GM12891 (cell line): ENCODE results near the gene SCARB1.

Experiments used
- DNase-seq: peaks from one replicate; pipeline ENCODE4 v3.0.0; 2011; ENCODE audit warnings: low spot score; ENCODE audit not compliant: insufficient read length
- FAIRE-seq: peaks from 2 replicates; lab custom pipeline; 2011; peaks lifted over from hg19 to GRCh38; lab: Jason Lieb, UNC
- PAX5 ChIP-seq: IDR thresholded peaks from 2 replicates; pipeline ENCODE4 v1.6.1; 2011; ENCODE audit warnings: low read length, moderate library complexity, mild to moderate bottlenecking; ENCODE audit not compliant: insufficient read depth, severe bottlenecking
- POLR2A ChIP-seq: IDR thresholded peaks from 2 replicates; pipeline ENCODE4 v1.6.1; 2011; ENCODE audit warnings: low read depth, low read length, control low read depth
- POLR2AphosphoS5 ChIP-seq: IDR thresholded peaks from 2 replicates; pipeline ENCODE4 v1.6.1; 2011; ENCODE audit warnings: low read depth, low read length, control low read depth
- POU2F2 ChIP-seq: IDR thresholded peaks from 2 replicates; pipeline ENCODE4 v1.6.1; 2011; ENCODE audit warnings: low read depth, mild to moderate bottlenecking, control low read depth, low read length, moderate library complexity
- SPI1 ChIP-seq: IDR thresholded peaks from 2 replicates; pipeline ENCODE4 v1.6.1; 2011; ENCODE audit warnings: low read depth, low read length, control low read depth
- TAF1 ChIP-seq: IDR thresholded peaks from 2 replicates; pipeline ENCODE4 v1.6.1; 2011; ENCODE audit warnings: low read depth, low read length, control low read depth

SCARB1 gene

DNA sequence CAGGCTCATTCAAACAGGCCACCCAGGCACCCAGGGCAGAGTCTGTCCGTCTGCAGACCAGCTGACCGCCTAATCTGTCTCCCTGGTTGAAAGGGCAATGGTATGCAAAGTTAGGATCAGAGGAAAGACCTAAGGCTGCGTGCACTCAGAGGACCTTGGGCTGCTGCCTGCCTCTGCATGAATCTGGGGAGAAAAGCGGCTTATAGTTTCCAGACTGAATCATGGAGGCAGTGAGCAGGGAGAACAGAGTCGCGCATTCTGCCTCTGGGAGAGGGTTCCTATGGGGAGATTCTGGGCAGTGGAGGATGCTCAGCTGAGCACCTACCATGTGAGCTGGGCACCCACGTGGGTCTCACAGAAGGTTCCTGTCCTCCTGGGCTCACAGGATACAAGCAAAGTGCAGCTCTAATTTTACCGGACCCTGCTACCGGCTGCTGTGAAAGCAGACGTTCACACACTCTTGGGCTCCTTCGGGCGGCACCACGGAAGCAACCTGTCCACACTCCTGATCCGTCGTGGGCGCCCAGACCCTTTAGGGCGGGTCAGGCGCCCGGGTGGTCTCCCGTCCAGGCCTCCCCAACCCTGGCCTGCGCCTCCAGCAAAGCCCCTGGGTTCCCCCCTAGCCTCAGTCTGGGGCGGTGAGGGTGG lies 772 bp downstream of the SCARB1 start:
- TF ChIP-seq TAF1: no peak
- 0 out of 2 replicates have a peak, but pooled peaks have one; percentile 29 for TF ChIP-seq POLR2A
- no peak for TF ChIP-seq PAX5
- DNase-seq (no peak), FAIRE-seq (peak; percentile 58)

GRCh38 chr12:124861898-124862676 lies 1.6 kb downstream of the SCARB1 start:
- DNase-seq: no peak
- TF ChIP-seq POLR2AphosphoS5: 0 out of 2 replicates have a peak, but pooled peaks have one; percentile 29
- TF ChIP-seq TAF1: peak; percentile 42; the same call in 1 of the 2 replicates
- TF ChIP-seq POU2F2: peak; percentile 37; the same call in 1 of the 2 replicates
- no peak for TF ChIP-seq SPI1
- TF ChIP-seq PAX5: no peak
- no peak for TF ChIP-seq POLR2A
- FAIRE-seq: peak; percentile 67

DNA sequence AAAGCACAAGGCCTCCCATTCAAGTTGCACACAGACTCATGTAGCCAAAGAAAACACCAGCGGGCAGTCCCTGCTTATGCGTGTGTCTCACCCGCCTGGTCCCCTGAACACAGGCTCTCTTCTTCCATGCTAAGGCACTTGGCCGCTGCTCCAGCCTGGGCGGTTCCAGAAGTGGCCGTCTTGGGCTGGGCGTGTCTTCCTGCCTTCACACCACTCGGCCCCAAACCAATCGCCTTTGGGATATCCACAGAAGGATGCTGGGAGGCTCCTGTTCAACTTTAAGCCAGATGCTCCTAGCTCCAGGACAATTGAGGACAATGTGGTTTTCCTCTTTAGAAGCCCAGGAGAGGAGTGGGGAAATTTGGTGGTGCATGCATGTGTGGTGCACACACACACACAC lies 2.2 kb downstream of the SCARB1 start:
- TF ChIP-seq PAX5: no peak
- TF ChIP-seq POLR2AphosphoS5: no peak
- TF ChIP-seq TAF1: no peak
- TF ChIP-seq POU2F2: no peak
- TF ChIP-seq SPI1: no peak
- TF ChIP-seq POLR2A: no peak
- FAIRE-seq (no peak), DNase-seq (no peak)

GRCh38 chr12:124857921-124858461 lies 5.7 kb downstream of the SCARB1 start:
- DNase-seq (no peak), FAIRE-seq (peak; percentile 26)
- TF ChIP-seq POLR2AphosphoS5 (peak; percentile 53), PAX5 (no peak), POLR2A (peak; percentile 46; the same call in 1 of the 2 replicates), SPI1 (no peak), POU2F2 (no peak), TAF1 (no peak)

DNA sequence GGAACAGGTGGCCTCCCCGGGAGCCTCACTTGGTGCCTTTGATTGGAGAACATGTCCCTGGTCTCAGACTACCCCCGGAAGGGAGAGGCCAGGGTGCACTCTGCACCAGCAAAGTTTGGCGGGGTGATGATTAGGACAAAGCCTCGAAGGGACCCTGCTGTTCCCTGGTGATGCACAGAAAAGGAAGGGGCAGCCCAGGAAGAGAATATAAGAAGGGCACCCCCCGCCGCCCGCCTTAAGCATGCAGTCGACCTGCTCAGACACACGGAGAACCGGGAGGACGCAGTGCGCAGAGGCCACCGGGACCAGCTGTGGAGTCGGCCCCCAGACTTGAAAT lies 6.9 kb downstream of the SCARB1 start:
- TF ChIP-seq POU2F2: no peak
- no peak for TF ChIP-seq POLR2AphosphoS5
- no peak for TF ChIP-seq PAX5
- TF ChIP-seq POLR2A: no peak
- no peak for FAIRE-seq
- no peak for DNase-seq

DNA sequence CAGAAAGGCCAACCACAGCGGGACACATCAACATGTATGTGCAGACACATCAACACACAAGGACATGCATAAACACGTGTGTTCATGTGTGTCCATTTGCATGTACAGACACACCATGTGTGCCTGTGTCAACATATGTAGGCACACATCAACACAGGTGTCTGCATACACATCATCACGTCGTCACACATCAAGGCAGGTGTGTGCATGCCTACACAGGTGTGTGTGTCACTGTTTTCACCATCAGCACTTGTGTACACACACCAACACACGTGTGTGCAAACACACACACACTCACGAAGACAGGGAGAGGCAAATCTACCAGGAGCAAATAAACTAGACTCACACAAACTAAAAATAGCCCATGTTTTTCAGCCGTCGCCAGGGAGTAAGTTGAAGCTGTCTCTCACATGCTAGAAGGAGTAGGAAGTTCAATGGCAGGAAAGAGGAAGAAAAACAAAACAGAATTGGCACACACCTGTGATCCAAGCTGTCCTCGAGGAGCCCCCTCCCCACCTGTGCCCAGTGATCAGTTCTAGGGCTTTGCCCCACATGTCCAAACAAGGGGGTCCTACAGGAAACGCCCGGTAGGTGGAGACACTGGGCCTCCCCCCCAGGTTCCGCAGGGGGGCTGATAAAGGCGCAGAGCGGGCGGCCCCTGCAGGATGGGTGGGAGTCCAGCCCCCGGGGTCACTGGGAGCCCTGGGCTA lies 7.4 kb downstream of the SCARB1 start:
- TF ChIP-seq POLR2A (0 out of 2 replicates have a peak, but pooled peaks have one; percentile 4), SPI1 (no peak), PAX5 (no peak), TAF1 (no peak), POU2F2 (no peak), POLR2AphosphoS5 (no peak)
- no peak for DNase-seq
- FAIRE-seq: peak; percentile 93

DNA sequence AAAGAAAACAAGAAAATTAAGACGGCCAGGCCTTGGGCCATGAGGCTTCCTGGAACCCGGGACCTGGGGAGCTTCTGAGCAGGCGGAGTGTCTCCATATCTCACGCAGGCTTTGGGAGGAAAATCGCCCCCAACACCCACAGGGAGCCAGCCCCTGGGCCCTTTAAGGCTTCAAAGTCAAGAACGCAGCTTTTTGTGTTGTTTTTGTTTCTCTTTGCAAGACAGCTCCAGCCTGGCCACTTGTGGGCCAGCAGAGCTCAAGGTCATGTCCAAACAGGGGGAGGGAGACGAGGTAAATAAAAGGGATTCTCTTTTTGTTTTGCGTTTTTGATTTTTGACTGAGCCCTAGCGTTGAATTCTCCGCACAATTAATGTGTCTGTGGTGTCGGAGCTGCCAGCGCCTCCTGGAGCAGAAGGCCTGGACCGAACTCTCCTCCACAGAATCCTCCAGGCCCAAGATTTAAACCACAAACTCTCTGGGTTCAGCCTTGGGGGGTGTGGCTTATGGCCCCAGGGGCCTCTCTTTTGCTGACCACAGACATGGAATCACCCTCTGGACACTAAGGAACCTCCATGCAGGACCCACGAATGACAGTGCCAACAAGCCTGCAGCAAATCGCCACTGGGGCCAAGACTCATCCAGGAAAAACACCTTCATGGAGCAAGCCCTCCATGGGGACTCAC lies 8.2 kb downstream of the SCARB1 start:
- FAIRE-seq (no peak), DNase-seq (no peak)
- TF ChIP-seq POU2F2 (no peak), POLR2AphosphoS5 (no peak), SPI1 (no peak), TAF1 (no peak), PAX5 (no peak), POLR2A (no peak)

DNA sequence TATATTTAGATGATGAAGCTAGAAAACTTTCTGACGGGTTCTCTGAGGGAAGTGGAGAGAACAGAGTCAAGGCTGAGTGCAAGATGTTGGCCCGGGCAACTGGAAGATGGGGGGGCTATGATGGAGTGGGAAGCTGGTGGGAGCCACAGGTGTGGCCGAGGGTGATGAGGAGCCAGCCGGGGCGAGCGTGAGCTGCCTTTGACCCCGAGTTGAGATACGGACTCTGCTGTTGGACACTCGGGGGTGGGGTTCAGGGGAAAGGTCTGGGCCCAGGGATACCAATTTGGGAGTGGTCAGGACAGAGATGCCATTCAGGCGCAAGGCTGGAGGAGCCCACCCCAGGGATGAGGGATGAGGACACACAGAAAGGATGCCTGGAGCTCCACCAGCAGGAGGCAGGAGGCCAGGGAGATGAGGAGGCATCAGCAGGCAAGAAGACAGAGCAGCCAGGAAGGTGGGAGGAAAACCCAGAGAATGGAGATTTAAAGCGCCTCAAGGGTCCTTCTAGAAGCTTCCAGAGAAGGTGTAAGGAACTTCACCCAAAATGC lies 9.0 kb downstream of the SCARB1 start:
- FAIRE-seq (no peak), DNase-seq (no peak)
- TF ChIP-seq PAX5 (no peak), SPI1 (no peak), TAF1 (no peak), POLR2A (no peak), POLR2AphosphoS5 (no peak), POU2F2 (no peak)
